CD4-positive, alpha-beta T cell (primary cell): Measurements from ENCODE around the gene ERP29. TPM values are rescaled to one million over a fixed set of nuclear protein-coding genes. Genes with fewer than 3 reads are reported as not detected.
A peak's percentile ranks its signal among the peaks of the same experiment; 100 is the strongest.

Experiments used
- ATAC-seq: fragments of 200-7000 bp; cut with Tn5 transposase; one replicate; pipeline ENCODE4 v1.10.0; 2022; ENCODE audit warnings: mild to moderate bottlenecking; ENCODE audit not compliant: poor library complexity
- CTCF ChIA-PET: fragments of 350-600 bp; sonication (Branson Sonifier 250); formaldehyde crosslinking; loops from one replicate; lab custom pipeline; 2021; ENCODE audit warnings: antibody characterized with exemption, inconsistent platforms; lab: Charles Lee
- POLR2A ChIA-PET: fragments of 350-600 bp; sonication (Branson Sonifier 250); formaldehyde crosslinking; loops from one replicate; lab custom pipeline; 2021; ENCODE audit warnings: antibody characterized with exemption, inconsistent platforms; lab: Charles Lee
- DNase-seq, 14 experiments: peaks; one replicate each; pipeline ENCODE4 v3.0.0-alpha.2; 2013 to 2020; ENCODE audit warnings: mixed read lengths in 2 of 14
- H3K27ac ChIP-seq, 2 donors: one replicate each; pipeline versions ENCODE4 v1.5.1 to v1.7.0; 2013; ENCODE audit warnings: low read length in 2 of 2, low read depth in 1 of 2, mild to moderate bottlenecking in 1 of 2
- H3K27me3 ChIP-seq, 2 experiments: 1 replicate in 1 of 2; 2 replicates in 1 of 2; pipeline versions ENCODE4 v1.6.1 to v1.7.0; 2013; ENCODE audit warnings: low read length in 2 of 2, control low read depth in 1 of 2, mild to moderate bottlenecking in 1 of 2, moderate library complexity in 1 of 2; ENCODE audit not compliant: insufficient read depth in 2 of 2, control insufficient read depth in 1 of 2
- H3K36me3 ChIP-seq: one replicate; pipeline ENCODE4 v1.6.1; 2013; ENCODE audit warnings: low read length, control low read depth; ENCODE audit not compliant: insufficient read depth
- H3K4me1 ChIP-seq: one replicate; pipeline ENCODE4 v1.6.1; 2013; ENCODE audit warnings: low read length, control low read depth; ENCODE audit not compliant: insufficient read depth
- H3K4me3 ChIP-seq: one replicate; pipeline ENCODE4 v1.5.1; 2013; ENCODE audit warnings: mild to moderate bottlenecking, low read length, moderate library complexity
- H3K9me3 ChIP-seq, 2 experiments: 1 replicate in 1 of 2; 2 replicates in 1 of 2; pipeline versions ENCODE4 v1.6.1 to v1.7.0; 2013; ENCODE audit warnings: low read length in 2 of 2, mild to moderate bottlenecking in 2 of 2, control low read depth in 1 of 2, moderate library complexity in 1 of 2; ENCODE audit not compliant: control insufficient read depth in 1 of 2, insufficient read depth in 1 of 2
- H3K27ac Mint-ChIP-seq: one replicate; pipeline ENCODE4 v1.8.0; 2020; ENCODE audit warnings: mixed read lengths
- H3K27me3 Mint-ChIP-seq: one replicate; pipeline ENCODE4 v1.8.0; 2021; ENCODE audit warnings: mixed read lengths
- H3K36me3 Mint-ChIP-seq: one replicate; pipeline ENCODE4 v1.8.0; 2021; ENCODE audit warnings: low read depth, mixed read lengths
- H3K4me1 Mint-ChIP-seq: one replicate; pipeline ENCODE4 v1.8.0; 2021; ENCODE audit warnings: low read depth, mixed read lengths
- H3K4me3 Mint-ChIP-seq: one replicate; pipeline ENCODE4 v1.8.0; 2020; ENCODE audit warnings: mild to moderate bottlenecking, mixed read lengths
- H3K9me3 Mint-ChIP-seq: one replicate; pipeline ENCODE4 v1.8.0; 2020; ENCODE audit warnings: mixed read lengths
- CTCF ChIP-seq: fragments of 200-600 bp; IDR thresholded peaks from one replicate; pipeline ENCODE4 v1.8.0; 2022; ENCODE audit warnings: antibody characterized with exemption, mild to moderate bottlenecking
- intact Hi-C, 2 experiments: fragments of 100-400 bp; cut with DNase I in 1 of 2; cut with micrococcal nuclease in 1 of 2; formaldehyde crosslinking; loops; one replicate each; pipeline versions ENCODE4 v1.15.1 to v1.9.0; 2023 to 2025; cut with DNase I, micrococcal nuclease
- total RNA-seq, 174 experiments: library from RNA in 2 of 174; stranded (reverse) in 2 of 174; gene quantifications; one replicate each; pipeline ENCODE4 v1.2.3 and lab custom pipeline; 2021 to 2026

ERP29 gene
- total RNA-seq, 2 experiments from 2014 or later = 109 to 117 TPM

DNA sequence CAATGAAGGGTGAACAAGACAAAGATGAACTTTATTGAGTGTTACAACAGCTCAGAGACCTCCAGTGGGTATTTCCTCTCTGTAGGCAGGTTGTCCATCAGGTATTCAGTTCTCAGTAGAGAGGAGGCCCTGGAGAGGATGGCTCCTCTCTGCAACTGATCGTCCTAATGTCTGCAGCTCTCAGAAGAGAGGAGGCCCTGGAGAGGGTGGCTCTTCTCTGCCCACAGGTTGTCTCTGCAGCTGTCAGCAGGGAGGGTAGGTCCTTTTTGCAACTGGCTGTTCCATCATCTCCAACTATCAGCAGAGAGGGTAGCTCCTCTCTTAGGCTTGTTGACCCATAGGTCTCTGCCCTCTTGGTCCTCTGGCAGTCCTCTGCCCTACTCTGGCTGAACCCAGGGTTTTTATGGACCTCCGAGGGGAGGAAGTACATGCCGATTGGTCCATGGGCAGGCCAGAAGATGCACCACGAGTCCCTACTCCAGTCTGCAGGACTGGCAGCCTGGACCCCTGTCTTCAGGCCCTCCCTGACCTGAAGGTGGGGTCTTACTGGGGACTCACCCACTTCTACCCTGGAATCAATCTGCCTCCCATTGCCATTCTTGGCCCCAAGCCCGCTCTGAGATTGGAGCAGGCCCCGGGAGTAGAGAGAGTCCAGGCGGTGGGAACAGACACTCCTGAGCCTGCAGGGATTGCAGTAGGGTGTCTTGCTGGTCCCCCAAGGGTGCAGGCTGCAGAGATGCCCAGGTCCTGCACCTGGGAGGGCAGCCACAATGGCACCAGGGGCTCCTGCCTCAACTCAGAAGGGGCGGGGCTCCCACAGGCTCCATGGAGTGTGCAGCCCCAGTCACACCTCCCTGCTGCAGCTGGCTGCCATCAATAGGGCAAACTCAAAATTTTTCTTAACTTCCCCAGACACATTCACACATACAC is 2.5 kb upstream of the ERP29 start:
- Mint-ChIP-seq H3K36me3 (peaks cover 41% of the 10 kb centered on the region), H3K4me3 (peak overlapping the region; percentile 97), H3K4me1 (peaks cover 61% of the 10 kb centered on the region), H3K27me3 (no peaks in the 10 kb centered on the region), H3K27ac (peak overlapping the region; percentile 100), H3K9me3 (peaks cover 2% of the 10 kb centered on the region)
- H3K27ac ChIP-seq = peak overlapping the region in 1 of 2 donors; percentile 23
- peaks cover 52% of the 10 kb centered on the region for H3K4me1 ChIP-seq
- ChIA-PET CTCF (interaction anchor here (0.9 to 1.6 kb wide), 3 partner anchors 11 to 66 kb away, joined by 3 to 4 read pairs (median 3); no protein-coding TSS in a partner anchor), POLR2A (interaction anchor here (1.9 kb wide), 2 partner anchors 9 to 16 kb away, joined by 11 to 18 read pairs; no protein-coding TSS in a partner anchor)
- H3K4me3 ChIP-seq = no peak overlapping the region
- ATAC-seq = no peak
- no peak for TF ChIP-seq CTCF
- intact Hi-C loops = loop anchor here (2.0 to 10.0 kb wide), 6 partner anchors 14 to 596 kb away; partner anchors contain the start of genes NAA25 (in 2 of the 2), ACAD10 (in 1 of the 2), BRAP (in 1 of the 2) and HECTD4 (in 1 of the 2)
- peaks cover 0 to 6% of the 10 kb centered on the region in 2 experiments for H3K9me3 ChIP-seq
- peaks cover 4% of the 10 kb centered on the region for H3K36me3 ChIP-seq
- no peak for DNase-seq
- no peaks in the 10 kb centered on the region for H3K27me3 ChIP-seq

DNA sequence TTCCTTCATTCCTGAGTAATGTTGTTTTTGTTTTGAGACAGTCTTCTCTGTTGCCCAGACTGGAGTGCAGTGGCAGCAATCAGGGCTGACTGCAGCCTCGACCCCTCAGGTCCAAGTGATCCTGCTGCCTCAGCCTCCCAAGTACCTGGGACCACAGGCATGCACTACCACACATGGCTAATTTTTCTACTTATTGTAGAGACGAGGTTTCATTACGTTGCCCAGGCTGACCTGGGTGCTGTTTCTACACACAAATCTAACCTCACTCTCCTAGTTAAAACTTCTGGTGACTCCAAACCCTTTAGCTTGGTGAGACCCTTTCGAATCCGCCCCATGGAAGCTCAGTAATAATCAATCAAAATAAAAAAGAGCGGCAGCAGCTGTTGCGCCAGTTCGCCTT is 1.5 kb upstream of the ERP29 start:
- no peak for TF ChIP-seq CTCF
- Mint-ChIP-seq H3K27ac (peak overlapping the region; percentile 100), H3K27me3 (no peaks in the 10 kb centered on the region), H3K36me3 (peaks cover 49% of the 10 kb centered on the region), H3K9me3 (peaks cover 2% of the 10 kb centered on the region), H3K4me3 (peak overlapping the region; percentile 97), H3K4me1 (peaks cover 60% of the 10 kb centered on the region)
- ATAC-seq (no peak), DNase-seq (no peak)
- intact Hi-C loops = loop anchor here (2.0 to 10.0 kb wide), 7 partner anchors 15 to 597 kb away; partner anchors contain the start of genes MAPKAPK5 (in 2 of the 2), NAA25 (in 2 of the 2), ACAD10 (in 1 of the 2) and BRAP (in 1 of the 2)
- H3K27ac ChIP-seq = peak overlapping the region; percentile 92 to 96
- H3K27me3 ChIP-seq = no peaks in the 10 kb centered on the region
- ChIA-PET CTCF (interaction anchor here (1.6 to 3.4 kb wide), 4 partner anchors 9 to 66 kb away, joined by 4 to 31 read pairs (median 25); no protein-coding TSS in a partner anchor), POLR2A (interaction anchor here (1.0 to 5.6 kb wide), 4 partner anchors 14 to 66 kb away, joined by 3 to 351 read pairs (median 36); no protein-coding TSS in a partner anchor)
- peaks cover 12% of the 10 kb centered on the region for H3K36me3 ChIP-seq
- H3K9me3 ChIP-seq = peaks cover 0 to 6% of the 10 kb centered on the region in 2 experiments
- H3K4me3 ChIP-seq = peak overlapping the region; percentile 98
- H3K4me1 ChIP-seq = peaks cover 50% of the 10 kb centered on the region
